ENCODE measurements around the gene IP6K1.

DNA sequence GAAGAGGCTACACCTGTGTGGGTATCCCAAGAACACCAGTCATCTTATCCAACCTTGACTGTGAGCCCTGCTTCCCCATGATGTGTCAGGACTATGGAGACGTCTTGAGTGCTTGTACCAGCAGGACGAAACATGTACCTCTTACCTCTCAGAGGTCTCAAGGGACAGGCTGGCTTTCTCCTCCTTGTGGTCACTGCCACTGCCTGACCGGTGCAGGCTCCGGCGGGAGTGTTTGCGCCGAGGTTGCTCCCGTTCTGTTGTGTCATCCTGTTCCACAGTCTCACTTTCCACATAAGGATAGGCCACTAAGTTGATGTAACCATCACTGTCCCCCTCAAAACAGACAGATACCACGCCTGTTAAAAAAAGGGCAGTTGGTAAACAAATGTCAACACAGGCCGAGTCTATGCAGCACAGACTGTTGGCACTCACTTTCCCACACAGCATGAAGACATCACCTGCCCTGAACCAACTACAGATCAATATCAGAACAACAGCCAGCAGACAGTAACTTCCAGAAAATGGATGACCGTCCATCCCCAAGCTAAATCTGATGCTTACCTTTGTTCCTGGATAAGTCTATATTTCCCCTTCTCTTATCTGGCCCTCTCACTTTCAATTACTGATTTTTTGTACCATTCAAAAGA, 48.2 kb downstream of the IP6K1 start:
- TF ChIP-seq, protein P1, sequence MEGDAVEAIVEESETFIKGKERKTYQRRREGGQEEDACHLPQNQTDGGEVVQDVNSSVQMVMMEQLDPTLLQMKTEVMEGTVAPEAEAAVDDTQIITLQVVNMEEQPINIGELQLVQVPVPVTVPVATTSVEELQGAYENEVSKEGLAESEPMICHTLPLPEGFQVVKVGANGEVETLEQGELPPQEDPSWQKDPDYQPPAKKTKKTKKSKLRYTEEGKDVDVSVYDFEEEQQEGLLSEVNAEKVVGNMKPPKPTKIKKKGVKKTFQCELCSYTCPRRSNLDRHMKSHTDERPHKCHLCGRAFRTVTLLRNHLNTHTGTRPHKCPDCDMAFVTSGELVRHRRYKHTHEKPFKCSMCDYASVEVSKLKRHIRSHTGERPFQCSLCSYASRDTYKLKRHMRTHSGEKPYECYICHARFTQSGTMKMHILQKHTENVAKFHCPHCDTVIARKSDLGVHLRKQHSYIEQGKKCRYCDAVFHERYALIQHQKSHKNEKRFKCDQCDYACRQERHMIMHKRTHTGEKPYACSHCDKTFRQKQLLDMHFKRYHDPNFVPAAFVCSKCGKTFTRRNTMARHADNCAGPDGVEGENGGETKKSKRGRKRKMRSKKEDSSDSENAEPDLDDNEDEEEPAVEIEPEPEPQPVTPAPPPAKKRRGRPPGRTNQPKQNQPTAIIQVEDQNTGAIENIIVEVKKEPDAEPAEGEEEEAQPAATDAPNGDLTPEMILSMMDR (IDR thresholded peaks at IDR 0.05), result no peak
- TF ChIP-seq POLR2A (IDR thresholded peaks at IDR 0.05), result no peak
